HepG2 (cell line): ENCODE measurements around the gene TRMT2A. TPM values are rescaled to one million over a fixed set of nuclear protein-coding genes. Genes with fewer than 3 reads are reported as not detected.

Experiments used
- ADNP ChIP-seq: sonication (generic); formaldehyde crosslinking; IDR thresholded peaks from 2 replicates; pipeline ENCODE4 v1.4.0; 2020; ENCODE audit warnings: missing genetic modification reagents
- ETV5 ChIP-seq: IDR thresholded peaks from 2 replicates; pipeline ENCODE4 v1.6.1; 2018; ENCODE audit warnings: missing biosample characterization, missing genetic modification reagents, inconsistent platforms, borderline replicate concordance
- GFI1 ChIP-seq: sonication (generic); formaldehyde crosslinking; IDR thresholded peaks from 2 replicates; pipeline ENCODE4 v1.5.0; 2020; ENCODE audit warnings: missing genetic modification reagents, mild to moderate bottlenecking, borderline replicate concordance
- KLF9 ChIP-seq: IDR thresholded peaks from 2 replicates; pipeline ENCODE4 v1.6.1; 2016; ENCODE audit warnings: low read depth
- PATZ1 ChIP-seq: sonication (generic); formaldehyde crosslinking; IDR thresholded peaks from 2 replicates; pipeline ENCODE4 v1.4.0; 2020; ENCODE audit warnings: missing genetic modification reagents
- PBX2 ChIP-seq: IDR thresholded peaks from 2 replicates; pipeline ENCODE4 v1.6.1; 2016; ENCODE audit warnings: control low read depth
- RFX5 ChIP-seq: IDR thresholded peaks from 2 replicates; pipeline ENCODE4 v1.6.1; 2011; ENCODE audit warnings: low read depth, low read length, improper control_type of control experiment
- SIN3A ChIP-seq: IDR thresholded peaks from 2 replicates; pipeline ENCODE4 v1.6.1; 2011; ENCODE audit warnings: low read depth, mild to moderate bottlenecking, control low read depth, low read length, borderline replicate concordance
- SRF ChIP-seq: IDR thresholded peaks from 2 replicates; pipeline ENCODE4 v1.6.1; 2011; ENCODE audit warnings: mild to moderate bottlenecking, low read depth, low read length, moderate library complexity
- STAG1 ChIP-seq: sonication (generic); formaldehyde crosslinking; IDR thresholded peaks from 2 replicates; pipeline ENCODE4 v1.4.0; 2020; ENCODE audit warnings: missing genetic modification reagents
- TCF12 ChIP-seq, 2 experiments: fragments of 450-650 bp in 1 of 2; sonication (generic) in 1 of 2; formaldehyde crosslinking in 1 of 2; IDR thresholded peaks; 2 replicates each; pipeline versions ENCODE4 v1.6.1 to v1.8.0; 2017 to 2022; ENCODE audit warnings: antibody characterized with exemption in 1 of 2, mild to moderate bottlenecking in 1 of 2, missing genetic modification reagents in 1 of 2, moderate library complexity in 1 of 2
- TCF7L2 ChIP-seq: IDR thresholded peaks from 2 replicates; pipeline ENCODE4 v1.6.1; 2011; ENCODE audit warnings: mild to moderate bottlenecking, low read depth, low read length, moderate library complexity
- ZBTB2 ChIP-seq: sonication (generic); formaldehyde crosslinking; IDR thresholded peaks from 2 replicates; pipeline ENCODE4 v1.8.0; 2022; ENCODE audit warnings: low read depth, missing genetic modification reagents
- ZBTB38 ChIP-seq: sonication (generic); formaldehyde crosslinking; IDR thresholded peaks from 2 replicates; pipeline ENCODE4 v1.5.1; 2020; ENCODE audit warnings: mild to moderate bottlenecking, missing genetic modification reagents
- ZBTB43 ChIP-seq: sonication (generic); formaldehyde crosslinking; conservative IDR thresholded peaks from 2 replicates; pipeline ENCODE4 v1.4.0; 2020; ENCODE audit warnings: missing genetic modification reagents
- ZNF3 ChIP-seq: IDR thresholded peaks from 2 replicates; pipeline ENCODE4 v1.7.0; 2017; ENCODE audit warnings: inconsistent platforms
- ZNF431 ChIP-seq: sonication (generic); formaldehyde crosslinking; IDR thresholded peaks from 2 replicates; pipeline ENCODE4 v1.9.0; 2022; ENCODE audit warnings: missing genetic modification reagents, low read depth, mild to moderate bottlenecking, borderline replicate concordance
- ZNF550 ChIP-seq: sonication (generic); formaldehyde crosslinking; IDR thresholded peaks from 2 replicates; pipeline ENCODE4 v1.4.0; 2020; ENCODE audit warnings: mild to moderate bottlenecking, missing genetic modification reagents, borderline replicate concordance
- ZNF552 ChIP-seq: sonication (generic); formaldehyde crosslinking; IDR thresholded peaks from 2 replicates; pipeline ENCODE4 v1.9.0; 2022; ENCODE audit warnings: missing genetic modification reagents, mild to moderate bottlenecking, borderline replicate concordance
- ZNF740 ChIP-seq: sonication (generic); formaldehyde crosslinking; IDR thresholded peaks from 2 replicates; pipeline ENCODE4 v1.4.0; 2020; ENCODE audit warnings: missing genetic modification reagents
- ZNF75D ChIP-seq: sonication (generic); formaldehyde crosslinking; IDR thresholded peaks from 2 replicates; pipeline ENCODE4 v1.8.1; 2023; ENCODE audit warnings: missing genetic modification reagents, mild to moderate bottlenecking, borderline replicate concordance
- ZNF83 ChIP-seq: sonication (generic); formaldehyde crosslinking; IDR thresholded peaks from 2 replicates; pipeline ENCODE4 v1.4.0; 2020; ENCODE audit warnings: missing genetic modification reagents, mild to moderate bottlenecking, borderline replicate concordance
- ZNF891 ChIP-seq: sonication (generic); formaldehyde crosslinking; IDR thresholded peaks from 2 replicates; pipeline ENCODE4 v1.5.0; 2020; ENCODE audit warnings: mild to moderate bottlenecking, missing genetic modification reagents
- polyA plus RNA-seq, 8 experiments: library from polyadenylated mRNA; depleted of rRNA in 3 of 8; stranded (reverse) in 7 of 8; unstranded in 1 of 8; fragments of >200 nt; fragmentation: Illumina TruSeq in 4 of 8; extraction: Trizol in 4 of 8; gene quantifications; 2 replicates each; pipeline versions ENCODE4 v1.2.1 to v1.2.3, GENCODE V29; 2011 to 2016; ENCODE audit warnings: low read depth in 4 of 8, missing spikeins in 1 of 8, mixed read lengths in 1 of 8; ENCODE audit not compliant: insufficient read depth in 1 of 8
- total RNA-seq, 5 experiments: library from RNA; depleted of rRNA; stranded (reverse); fragments of >200 nt; fragmentation: Illumina TruSeq; extraction: Trizol; gene quantifications; 2 replicates each; pipeline ENCODE4 v1.2.3, GENCODE V29; 2016; ENCODE audit warnings: low read depth in 1 of 5

The TRMT2A gene
- total and polyA plus RNA-seq, 2 of the 13 experiments (the other 11 are each of a cell fraction or from before 2014, with no cell fraction given), result 24.0 to 30.3 TPM

GRCh38 chr22:20156611-20157429 lies 39.8 kb upstream of the TRMT2A start (continued):
- no peak for TF ChIP-seq RFX5
- TF ChIP-seq PBX2 (CRISPR knock-in tag), result no peak
- no peak for TF ChIP-seq ZNF431 (CRISPR knock-in tag)
- TF ChIP-seq TCF7L2, result no peak
- TF ChIP-seq ZBTB38 (CRISPR knock-in tag), result no peak
- TF ChIP-seq STAG1, result peak; percentile 99
- TF ChIP-seq ZBTB43 (CRISPR knock-in tag), result no peak
- 0 out of 2 replicates have a peak, but pooled peaks have one; percentile 12 for TF ChIP-seq ETV5
- peak; percentile 60 for TF ChIP-seq PATZ1 (CRISPR knock-in tag)
- no peak for TF ChIP-seq GFI1 (CRISPR knock-in tag)
- no peak for TF ChIP-seq ZNF891
- TF ChIP-seq ZNF552 (CRISPR knock-in tag), result no peak
- TF ChIP-seq ZNF83 (CRISPR knock-in tag), result no peak
- TF ChIP-seq ZNF550 (CRISPR knock-in tag), result no peak
- TF ChIP-seq ZBTB2 (CRISPR knock-in tag), result no peak
- TF ChIP-seq KLF9, result no peak
- TF ChIP-seq TCF12 (IDR thresholded peaks at IDR 0.05), result no peak
- TF ChIP-seq TCF12 (CRISPR knock-in tag; IDR thresholded peaks at IDR 0.05), result no peak
- TF ChIP-seq ZNF740 (CRISPR knock-in tag), result no peak
- TF ChIP-seq SRF, result no peak
- TF ChIP-seq SIN3A, result no peak
- no peak for TF ChIP-seq ZNF3
- TF ChIP-seq ZNF75D (CRISPR knock-in tag), result no peak
- no peak for TF ChIP-seq ADNP (CRISPR knock-in tag)
